Endothelial cell (in vitro differentiated cells): ENCODE measurements around the gene ZFAND4. TPM values are rescaled to one million over a fixed set of nuclear protein-coding genes. Genes with fewer than 3 reads are reported as not detected.
"Not testable (repeated sequence)": the region's sequence is repeated elsewhere in the genome, so short reads cannot be mapped to it uniquely, and the experiment has no call there.

Experiments
- DNase-seq: peaks from one replicate; pipeline ENCODE4 v3.0.0; 2021; ENCODE audit warnings: low spot score
- H3K27ac Mint-ChIP-seq: one replicate; pipeline ENCODE4 v1.8.0; 2021; ENCODE audit warnings: mixed read lengths, inconsistent platforms; ENCODE audit not compliant: unreplicated experiment
- H3K27me3 Mint-ChIP-seq: one replicate; pipeline ENCODE4 v1.8.0; 2021; ENCODE audit warnings: mild to moderate bottlenecking, moderate library complexity, mixed read lengths, inconsistent platforms; ENCODE audit not compliant: unreplicated experiment
- H3K36me3 Mint-ChIP-seq: one replicate; pipeline ENCODE4 v1.8.0; 2021; ENCODE audit warnings: mild to moderate bottlenecking, low read depth, mixed read lengths, inconsistent platforms; ENCODE audit not compliant: unreplicated experiment
- H3K4me1 Mint-ChIP-seq: one replicate; pipeline ENCODE4 v1.8.0; 2021; ENCODE audit warnings: mild to moderate bottlenecking, mixed read lengths, inconsistent platforms; ENCODE audit not compliant: unreplicated experiment
- H3K4me3 Mint-ChIP-seq: one replicate; pipeline ENCODE4 v1.8.0; 2021; ENCODE audit warnings: mild to moderate bottlenecking, mixed read lengths, inconsistent platforms; ENCODE audit not compliant: unreplicated experiment
- H3K9me3 Mint-ChIP-seq: one replicate; pipeline ENCODE4 v1.8.0; 2021; ENCODE audit warnings: mixed read lengths, inconsistent platforms; ENCODE audit not compliant: unreplicated experiment
- total RNA-seq: library from RNA; stranded (reverse); fragmentation: NEBNext Ultra II Directional; extraction: Animal tissue kit (Norgen Biotek cat#: 25700); gene quantifications from one replicate; pipeline ENCODE4 v1.2.1, GENCODE V29; 2021; ENCODE audit not compliant: unreplicated experiment
- TF ChIP-seq, protein P1 (sequence below): fragments of 200-600 bp; sonication (generic); IDR thresholded peaks from one replicate; pipeline ENCODE4 v1.5.0; 2021; ENCODE audit warnings: antibody characterized with exemption; ENCODE audit not compliant: unreplicated experiment

Gene ZFAND4
- total RNA-seq, 1 donor from 2014 or later, result 11.9 TPM

DNA sequence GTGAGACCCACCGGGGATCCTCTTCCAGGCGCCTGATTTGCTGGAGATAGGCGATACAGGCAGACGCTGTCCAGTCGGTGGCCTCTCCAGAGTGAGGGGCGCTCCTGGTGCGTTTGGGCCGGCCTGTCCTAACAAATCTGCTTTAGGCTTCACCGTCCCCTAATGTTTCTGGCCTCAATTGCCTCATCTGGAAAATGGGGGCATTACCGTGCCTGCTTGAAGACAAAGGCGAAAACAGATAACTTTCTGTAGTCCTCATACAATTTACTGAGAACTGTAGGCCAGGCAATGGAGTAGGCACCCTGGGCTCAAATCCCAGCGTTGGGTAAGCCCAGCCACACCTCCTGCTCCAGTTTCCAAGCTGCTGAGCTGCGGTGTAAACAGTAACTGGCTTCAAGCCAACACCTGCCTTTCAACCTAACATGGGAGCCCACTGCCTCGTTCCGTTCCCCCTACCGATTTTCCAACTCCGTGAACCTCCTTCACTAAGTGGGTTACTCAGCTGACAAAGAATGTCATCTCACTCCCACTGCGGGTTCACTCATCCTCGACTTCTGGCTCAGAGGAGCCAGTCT, 589 bp upstream of the ZFAND4 start:
- TF ChIP-seq, protein P1, sequence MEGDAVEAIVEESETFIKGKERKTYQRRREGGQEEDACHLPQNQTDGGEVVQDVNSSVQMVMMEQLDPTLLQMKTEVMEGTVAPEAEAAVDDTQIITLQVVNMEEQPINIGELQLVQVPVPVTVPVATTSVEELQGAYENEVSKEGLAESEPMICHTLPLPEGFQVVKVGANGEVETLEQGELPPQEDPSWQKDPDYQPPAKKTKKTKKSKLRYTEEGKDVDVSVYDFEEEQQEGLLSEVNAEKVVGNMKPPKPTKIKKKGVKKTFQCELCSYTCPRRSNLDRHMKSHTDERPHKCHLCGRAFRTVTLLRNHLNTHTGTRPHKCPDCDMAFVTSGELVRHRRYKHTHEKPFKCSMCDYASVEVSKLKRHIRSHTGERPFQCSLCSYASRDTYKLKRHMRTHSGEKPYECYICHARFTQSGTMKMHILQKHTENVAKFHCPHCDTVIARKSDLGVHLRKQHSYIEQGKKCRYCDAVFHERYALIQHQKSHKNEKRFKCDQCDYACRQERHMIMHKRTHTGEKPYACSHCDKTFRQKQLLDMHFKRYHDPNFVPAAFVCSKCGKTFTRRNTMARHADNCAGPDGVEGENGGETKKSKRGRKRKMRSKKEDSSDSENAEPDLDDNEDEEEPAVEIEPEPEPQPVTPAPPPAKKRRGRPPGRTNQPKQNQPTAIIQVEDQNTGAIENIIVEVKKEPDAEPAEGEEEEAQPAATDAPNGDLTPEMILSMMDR, result no peak
- H3K27ac Mint-ChIP-seq, result peak overlapping the region; percentile 91
- H3K9me3 Mint-ChIP-seq, result no peaks in the 10 kb centered on the region
- peaks cover 18% of the 10 kb centered on the region for H3K27me3 Mint-ChIP-seq
- H3K4me3 Mint-ChIP-seq, result peak overlapping the region; percentile 19
- H3K36me3 Mint-ChIP-seq, result no peaks in the 10 kb centered on the region
- H3K4me1 Mint-ChIP-seq, result peaks cover 17% of the 10 kb centered on the region
- DNase-seq, result no peak

DNA sequence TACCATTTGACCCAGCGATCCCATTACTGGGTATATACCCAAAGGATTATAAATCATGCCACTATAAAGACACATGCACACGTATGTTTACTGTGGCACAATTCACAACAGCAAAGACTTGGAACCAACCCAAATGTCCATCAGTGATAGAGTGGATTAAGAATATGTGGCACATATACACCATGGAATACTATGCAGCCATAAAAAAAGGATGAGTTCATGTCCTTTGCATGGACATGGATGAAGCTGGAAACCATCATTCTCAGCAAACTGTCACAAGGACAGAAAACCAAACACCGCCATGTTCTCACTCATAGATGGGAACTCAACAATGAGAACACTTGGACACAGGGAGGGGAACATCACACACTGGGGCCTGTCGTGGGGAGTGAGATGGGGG, 1.3 kb downstream of the ZFAND4 start:
- H3K9me3 Mint-ChIP-seq, DNase-seq, H3K36me3 Mint-ChIP-seq: not testable (repeated sequence)
- peak overlapping the region; percentile 67 for H3K27ac Mint-ChIP-seq
- H3K27me3 Mint-ChIP-seq, result peaks cover 18% of the 10 kb centered on the region
- peak overlapping the region; percentile 93 for H3K4me3 Mint-ChIP-seq
- peaks cover 17% of the 10 kb centered on the region for H3K4me1 Mint-ChIP-seq

DNA sequence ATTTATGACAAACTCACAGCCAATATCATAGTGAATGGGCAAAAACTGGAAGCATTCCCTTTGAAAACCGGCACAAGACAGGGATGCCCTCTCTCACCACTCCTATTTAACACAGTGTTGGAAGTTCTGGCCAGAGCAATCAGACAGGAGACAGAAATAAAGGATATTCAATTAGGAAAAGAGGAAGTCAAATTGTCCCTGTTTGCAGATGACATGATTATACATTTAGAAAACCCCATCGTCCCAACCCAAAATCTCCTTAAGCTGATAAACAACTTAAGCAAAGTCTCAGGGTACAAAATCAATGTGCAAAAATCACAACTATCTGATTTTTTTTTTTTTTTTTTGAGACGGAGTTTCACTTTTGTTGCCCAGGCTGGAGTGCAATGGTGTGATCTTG, 2.7 kb downstream of the ZFAND4 start:
- H3K4me3 Mint-ChIP-seq, result peak overlapping the region; percentile 10
- not testable (repeated sequence) for DNase-seq, H3K36me3 Mint-ChIP-seq, H3K27ac Mint-ChIP-seq, H3K9me3 Mint-ChIP-seq
- peaks cover 18% of the 10 kb centered on the region for H3K27me3 Mint-ChIP-seq
- peaks cover 21% of the 10 kb centered on the region for H3K4me1 Mint-ChIP-seq

DNA sequence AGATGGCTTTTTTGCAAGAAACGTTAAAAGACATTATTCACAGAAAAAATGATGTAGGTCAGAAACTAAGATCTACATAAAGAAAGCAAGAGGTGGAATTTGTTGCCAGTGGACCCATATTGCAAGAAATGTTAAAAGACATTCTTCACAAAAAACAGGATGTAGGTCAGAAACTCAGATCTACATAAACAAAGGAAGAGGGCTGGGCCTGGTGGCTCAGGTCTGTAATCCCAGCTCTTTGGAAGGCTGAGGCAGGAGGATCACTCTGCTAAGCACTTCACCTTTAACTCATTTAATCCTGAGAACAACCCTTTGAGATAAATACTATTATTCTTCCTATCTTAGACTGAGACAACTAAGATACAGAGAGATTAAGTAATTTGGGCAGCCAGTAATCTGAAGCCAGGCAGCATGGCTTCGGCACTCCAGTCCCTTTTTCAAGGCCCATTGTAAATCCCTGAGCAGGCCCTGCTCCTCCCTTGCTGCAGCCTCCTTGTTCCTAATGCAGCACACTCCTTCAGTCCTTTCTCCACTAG, 11.6 kb downstream of the ZFAND4 start:
- no peak for DNase-seq
- H3K27me3 Mint-ChIP-seq, result no peaks in the 10 kb centered on the region
- H3K4me1 Mint-ChIP-seq, result peaks cover 17% of the 10 kb centered on the region
- TF ChIP-seq, protein P1, result no peak
- peaks cover 8% of the 10 kb centered on the region for H3K36me3 Mint-ChIP-seq
- no peak overlapping the region for H3K4me3 Mint-ChIP-seq
- no peaks in the 10 kb centered on the region for H3K9me3 Mint-ChIP-seq
- peak overlapping the region; percentile 94 for H3K27ac Mint-ChIP-seq

DNA sequence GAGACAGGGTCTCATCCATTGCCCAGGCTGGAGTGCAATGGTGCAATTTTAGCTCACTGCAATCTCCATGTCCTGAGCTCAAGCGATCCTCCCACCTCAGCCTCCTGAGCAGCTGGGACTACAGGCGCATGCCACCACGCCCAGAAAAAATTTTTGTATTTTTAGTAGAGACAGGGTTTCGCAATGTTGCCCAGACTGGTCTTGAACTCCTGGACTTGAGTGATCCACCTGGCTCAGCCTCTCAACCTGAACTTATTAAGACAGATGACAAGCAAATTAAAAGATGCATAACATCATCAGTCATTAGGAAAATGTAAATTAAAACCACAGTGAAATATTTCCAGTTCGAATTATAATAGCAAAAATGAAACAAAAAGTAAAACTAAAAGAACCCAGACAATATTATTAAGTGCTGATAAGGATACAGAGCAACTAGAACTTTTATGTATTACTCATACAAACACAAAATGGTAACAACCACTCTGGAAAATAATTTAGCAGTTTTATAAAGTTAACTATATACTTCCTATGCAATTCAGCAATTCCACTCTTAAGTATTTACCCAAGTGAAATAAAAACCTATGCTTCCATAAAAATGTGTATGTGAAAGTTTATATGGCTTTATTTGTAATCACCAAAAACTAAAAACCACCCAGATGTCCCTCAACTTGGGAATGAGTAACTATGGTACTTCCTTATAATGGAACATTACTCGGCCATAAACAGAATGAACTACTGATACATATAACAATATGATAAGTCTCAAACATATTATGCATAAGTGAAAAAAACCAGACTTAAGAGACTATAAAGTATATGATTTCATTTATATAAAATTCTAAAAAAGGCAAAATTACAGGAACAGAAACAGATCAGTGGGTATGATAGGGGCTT, 15.3 kb downstream of the ZFAND4 start:
- H3K27ac Mint-ChIP-seq, result no peak overlapping the region
- no peaks in the 10 kb centered on the region for H3K27me3 Mint-ChIP-seq
- H3K4me1 Mint-ChIP-seq, result peaks cover 41% of the 10 kb centered on the region
- TF ChIP-seq, protein P1, result no peak
- peaks cover 8% of the 10 kb centered on the region for H3K36me3 Mint-ChIP-seq
- no peaks in the 10 kb centered on the region for H3K9me3 Mint-ChIP-seq
- no peak for DNase-seq
- H3K4me3 Mint-ChIP-seq, result no peak overlapping the region
